Raji (cell line): ENCODE measurements around the gene CLDN22.

ENCODE experiments used
- POLR2A ChIP-seq: IDR thresholded peaks from 2 replicates; pipeline ENCODE4 v1.6.1; 2011; ENCODE audit warnings: low read depth, low read length, control low read depth; ENCODE audit not compliant: insufficient read depth

The CLDN22 gene

DNA sequence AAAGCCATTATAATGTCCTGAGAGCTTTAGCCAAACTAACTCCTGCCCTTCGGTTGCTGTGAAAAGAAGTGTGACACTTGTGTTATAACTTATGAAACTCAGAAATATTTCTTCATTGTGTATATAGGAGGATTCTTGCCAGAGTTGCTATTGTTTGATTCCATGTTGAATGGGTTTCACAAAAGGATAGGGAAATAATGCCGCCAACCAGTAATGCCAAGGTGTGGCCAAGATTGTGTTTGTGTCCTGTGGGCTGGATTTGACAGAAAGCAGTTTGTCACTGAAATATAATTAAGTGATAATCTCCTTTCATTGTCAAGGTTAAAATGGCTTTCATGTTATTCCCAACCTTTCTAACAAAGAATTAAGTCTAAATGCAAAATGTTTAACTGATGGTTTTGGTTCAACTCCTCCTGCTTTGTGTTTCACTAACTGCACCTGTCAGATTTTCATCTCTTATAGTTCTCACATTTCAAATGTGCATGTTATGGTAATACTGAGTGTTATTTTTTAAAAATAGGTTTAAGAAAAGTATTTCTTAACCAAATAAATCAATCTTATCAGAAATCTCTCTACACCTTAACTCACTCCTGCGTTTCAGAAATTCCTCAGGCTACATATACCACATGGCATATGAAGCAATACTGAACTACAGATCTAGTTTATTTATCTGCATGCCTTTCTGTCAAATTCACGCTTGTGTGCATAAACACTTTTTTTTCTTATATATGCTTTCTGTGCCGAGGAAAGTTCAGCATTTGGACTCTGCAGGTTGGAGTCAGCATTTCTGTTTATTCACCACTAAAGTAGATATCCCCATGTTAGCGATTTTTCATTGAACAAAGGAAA, at the start of gene CLDN22:
CLDN22 (minus strand) TSS at position 66 of the 849 bp plus-strand sequence; CDS start at position 8, 58 bp downstream.
- no peak for TF ChIP-seq POLR2A

DNA sequence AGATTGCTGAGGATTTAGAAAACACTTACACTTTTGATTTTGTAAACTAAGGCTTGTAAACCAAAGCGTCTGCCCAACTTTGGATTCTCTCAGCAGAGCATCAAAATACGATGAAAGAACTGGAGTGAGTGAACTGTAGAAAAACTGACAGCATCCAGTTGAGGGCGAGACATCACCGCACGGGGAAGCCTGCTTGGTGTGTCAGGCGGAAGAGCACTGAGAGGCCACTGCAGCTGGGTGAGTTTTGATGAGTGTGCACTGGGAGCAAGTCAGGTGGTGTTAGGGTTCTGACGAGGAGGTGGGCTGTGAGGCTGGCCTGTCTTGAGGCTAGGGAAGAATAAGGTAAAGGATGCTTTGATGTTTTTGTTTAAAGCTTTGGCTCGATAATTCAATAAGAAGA, 49.0 kb upstream of the CLDN22 start:
- TF ChIP-seq POLR2A, result no peak

DNA sequence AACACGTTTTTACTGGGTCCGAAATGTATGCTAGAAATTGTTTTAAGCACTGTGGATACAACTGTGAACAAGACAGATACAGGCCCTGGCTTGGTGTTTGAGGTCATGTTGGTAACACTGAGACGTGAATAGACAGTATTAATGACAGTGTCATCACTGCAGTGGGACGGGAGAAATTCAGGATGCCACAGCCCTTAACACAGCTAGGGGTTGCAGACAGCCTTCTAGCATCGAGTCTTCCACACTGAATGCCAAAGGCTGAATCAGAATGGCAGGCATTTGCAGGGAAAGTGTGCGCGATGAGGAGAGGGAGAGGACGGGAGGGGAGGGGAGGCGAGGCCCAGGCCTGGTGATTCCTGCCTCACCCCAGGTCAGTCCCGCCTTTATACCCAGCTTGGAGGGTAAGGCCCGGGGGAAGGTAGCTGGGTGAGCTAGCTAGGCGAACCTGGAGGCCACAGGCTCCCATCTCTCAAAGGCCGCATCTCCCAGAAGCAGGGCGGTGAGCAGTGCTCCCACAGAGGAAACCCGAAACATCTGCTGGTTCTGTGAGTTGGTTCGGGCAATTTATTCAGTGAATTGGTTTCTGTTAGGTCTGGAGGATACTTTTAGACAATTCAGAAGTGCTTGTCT, 46.2 kb upstream of the CLDN22 start:
- no peak for TF ChIP-seq POLR2A

- TF ChIP-seq POLR2A, result no peak
Observed at GRCh38 chr4:183364025-183364424, 43.9 kb upstream of the CLDN22 start.

DNA sequence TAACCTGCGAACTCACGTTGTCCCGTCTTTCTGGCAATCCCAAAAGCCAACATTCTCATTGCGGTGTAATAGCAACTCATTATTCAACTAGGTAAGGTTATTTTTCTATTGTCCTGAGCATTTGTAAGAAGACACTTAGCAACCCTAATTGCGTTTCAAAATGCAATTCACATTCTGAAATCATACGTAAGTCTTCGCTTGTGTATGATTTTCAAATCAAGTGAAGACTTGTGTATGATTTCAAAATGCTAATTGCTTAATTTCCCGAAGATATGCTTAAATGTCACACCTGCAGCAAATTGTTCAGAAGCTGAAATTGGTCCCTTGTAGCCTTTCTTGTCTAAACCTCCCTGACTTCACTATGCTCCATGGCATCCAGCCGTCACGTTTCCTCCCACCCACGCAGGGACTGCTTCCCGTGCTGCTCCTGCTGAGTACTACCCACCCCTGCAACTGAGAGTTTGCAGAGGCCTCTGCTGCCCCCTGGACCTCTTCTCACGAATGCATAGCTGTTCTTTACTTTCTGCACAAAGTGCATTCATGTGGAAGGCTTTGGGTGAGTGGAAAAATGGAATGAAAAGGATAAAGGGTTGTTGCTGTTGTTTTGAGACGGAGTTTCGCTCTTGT, 43.0 kb upstream of the CLDN22 start:
- TF ChIP-seq POLR2A, result no peak

- no peak for TF ChIP-seq POLR2A
Observed at GRCh38 chr4:183362036-183362435, 42.0 kb upstream of the CLDN22 start.

DNA sequence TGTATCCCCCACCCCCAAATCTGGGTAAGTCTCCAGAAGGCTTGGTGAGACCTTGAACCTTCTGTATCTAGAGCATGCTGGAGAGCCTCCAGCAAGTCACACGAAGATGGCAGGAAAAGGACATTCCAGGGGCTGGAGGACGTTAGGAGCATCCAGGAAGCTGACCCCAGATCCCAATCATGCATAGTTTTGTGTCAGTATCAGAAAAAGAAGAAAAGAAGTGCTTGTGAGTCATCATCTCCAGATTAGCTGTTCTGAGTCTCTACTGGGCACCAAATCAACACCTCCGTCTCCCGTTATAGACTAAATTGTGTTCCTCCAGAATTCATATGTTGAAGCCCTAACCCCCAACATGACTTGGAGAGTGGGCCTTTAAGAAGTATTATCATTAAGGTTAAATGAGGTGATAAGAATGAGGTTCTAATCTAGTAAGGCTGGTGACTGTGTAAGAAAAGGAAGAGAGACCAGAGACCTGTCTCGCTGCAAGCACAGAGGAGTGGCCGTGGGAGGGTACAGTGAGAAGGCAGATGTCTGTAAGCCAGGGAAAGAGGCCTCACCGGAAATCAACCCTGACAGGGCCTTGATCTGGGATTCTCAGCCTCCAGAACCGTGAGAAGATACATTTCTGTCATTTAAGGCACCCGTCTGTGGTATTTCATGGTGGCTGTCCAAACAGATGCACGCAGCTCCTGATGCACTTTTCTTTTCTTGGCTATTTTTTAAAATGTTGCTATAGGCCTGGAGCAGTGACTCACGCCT, 40.3 kb upstream of the CLDN22 start:
- no peak for TF ChIP-seq POLR2A

GRCh38 chr4:183358215-183358755, 38.2 kb upstream of the CLDN22 start:
- TF ChIP-seq POLR2A, result no peak

- TF ChIP-seq POLR2A, result no peak
Observed at GRCh38 chr4:183356931-183357675, 37.0 kb upstream of the CLDN22 start.

GRCh38 chr4:183356173-183356830, 36.2 kb upstream of the CLDN22 start:
- TF ChIP-seq POLR2A, result no peak

DNA sequence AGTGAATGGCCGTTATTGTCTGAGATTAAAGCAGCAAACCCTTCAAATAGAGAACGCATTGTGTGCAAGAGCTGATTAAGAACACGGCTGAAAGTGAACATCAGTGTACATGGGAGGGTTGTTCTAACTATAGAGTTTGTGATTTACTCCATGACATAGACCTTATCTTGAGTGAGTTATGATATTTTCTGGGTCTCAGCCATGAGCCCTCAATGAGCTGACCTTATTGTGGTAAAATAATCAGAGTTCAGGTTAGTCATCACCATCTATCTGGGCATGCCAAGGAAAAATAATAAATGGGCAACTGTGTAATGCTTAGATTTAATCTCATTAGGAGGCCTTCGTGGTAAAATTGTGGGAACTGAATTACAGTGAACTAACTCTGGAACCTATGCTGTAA, 35.3 kb upstream of the CLDN22 start:
- no peak for TF ChIP-seq POLR2A

DNA sequence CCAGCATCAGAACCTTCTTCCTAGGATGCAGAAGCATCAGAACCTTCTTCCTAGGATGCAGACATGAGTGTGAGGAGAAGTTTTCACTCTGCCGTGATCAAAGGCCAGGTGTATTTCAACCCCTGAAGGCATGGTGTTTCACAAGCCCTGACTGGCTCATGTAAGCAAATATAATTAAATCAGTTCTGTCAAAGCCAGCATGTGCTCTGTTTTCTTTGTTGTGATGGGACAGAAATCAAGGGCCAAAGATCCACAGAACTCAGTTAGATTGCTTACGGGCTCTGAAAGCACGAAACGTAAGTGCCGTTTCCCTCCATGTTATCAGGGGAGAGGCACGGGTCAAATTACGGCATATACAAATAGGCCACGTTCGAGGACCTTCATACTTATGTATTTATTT, 34.1 kb upstream of the CLDN22 start:
- TF ChIP-seq POLR2A, result no peak

DNA sequence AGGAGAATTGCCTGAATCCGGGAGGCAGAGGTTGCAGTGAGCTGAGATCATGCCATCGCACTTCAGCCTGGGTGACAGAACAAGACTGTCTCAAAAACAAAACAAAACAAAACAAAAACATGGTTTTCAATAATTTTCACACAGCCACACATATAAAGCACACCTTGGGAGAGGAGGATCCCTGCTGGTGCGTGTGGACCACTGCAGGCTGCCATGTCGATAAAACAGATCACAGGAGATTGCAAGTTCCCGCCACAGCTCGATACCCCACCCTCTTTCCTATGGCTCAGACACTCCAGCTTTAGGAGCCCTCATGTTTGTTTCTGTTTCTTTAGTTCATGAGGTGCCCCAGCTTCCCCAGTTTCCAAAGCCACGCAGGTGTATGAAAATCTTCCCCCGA, 33.5 kb upstream of the CLDN22 start:
- TF ChIP-seq POLR2A, result no peak

- TF ChIP-seq POLR2A, result no peak
Observed at GRCh38 chr4:183352546-183352945, 32.5 kb upstream of the CLDN22 start.
